ENCODE measurements around the gene AGBL1.

DNA sequence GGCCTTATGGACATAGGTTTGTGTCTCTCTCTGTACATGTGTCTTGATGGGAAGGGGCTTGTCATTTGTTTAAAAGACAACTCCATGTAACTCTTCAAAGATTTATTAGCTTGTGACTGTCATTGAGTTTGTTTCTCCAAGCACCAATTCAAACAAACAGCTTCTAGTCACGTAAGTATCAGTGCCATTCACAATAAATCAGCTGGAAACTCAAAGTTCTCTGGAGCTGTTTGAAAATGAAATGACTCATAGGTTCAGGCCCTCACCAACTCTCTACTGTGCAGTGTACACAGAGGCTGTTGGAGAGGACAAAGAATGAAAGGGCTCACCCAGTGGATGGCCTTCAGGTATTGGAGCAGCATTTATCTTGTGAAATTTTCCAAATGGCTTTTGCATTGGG lies 476.3 kb downstream of the AGBL1 start:
- TF ChIP-seq, protein P1, sequence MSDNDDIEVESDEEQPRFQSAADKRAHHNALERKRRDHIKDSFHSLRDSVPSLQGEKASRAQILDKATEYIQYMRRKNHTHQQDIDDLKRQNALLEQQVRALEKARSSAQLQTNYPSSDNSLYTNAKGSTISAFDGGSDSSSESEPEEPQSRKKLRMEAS (IDR thresholded peaks at IDR 0.05) = no peak
- TF ChIP-seq, protein P2, sequence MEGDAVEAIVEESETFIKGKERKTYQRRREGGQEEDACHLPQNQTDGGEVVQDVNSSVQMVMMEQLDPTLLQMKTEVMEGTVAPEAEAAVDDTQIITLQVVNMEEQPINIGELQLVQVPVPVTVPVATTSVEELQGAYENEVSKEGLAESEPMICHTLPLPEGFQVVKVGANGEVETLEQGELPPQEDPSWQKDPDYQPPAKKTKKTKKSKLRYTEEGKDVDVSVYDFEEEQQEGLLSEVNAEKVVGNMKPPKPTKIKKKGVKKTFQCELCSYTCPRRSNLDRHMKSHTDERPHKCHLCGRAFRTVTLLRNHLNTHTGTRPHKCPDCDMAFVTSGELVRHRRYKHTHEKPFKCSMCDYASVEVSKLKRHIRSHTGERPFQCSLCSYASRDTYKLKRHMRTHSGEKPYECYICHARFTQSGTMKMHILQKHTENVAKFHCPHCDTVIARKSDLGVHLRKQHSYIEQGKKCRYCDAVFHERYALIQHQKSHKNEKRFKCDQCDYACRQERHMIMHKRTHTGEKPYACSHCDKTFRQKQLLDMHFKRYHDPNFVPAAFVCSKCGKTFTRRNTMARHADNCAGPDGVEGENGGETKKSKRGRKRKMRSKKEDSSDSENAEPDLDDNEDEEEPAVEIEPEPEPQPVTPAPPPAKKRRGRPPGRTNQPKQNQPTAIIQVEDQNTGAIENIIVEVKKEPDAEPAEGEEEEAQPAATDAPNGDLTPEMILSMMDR (IDR thresholded peaks at IDR 0.05; ENCODE audit: low read depth, low read length, missing input control) = no peak
- TF ChIP-seq RAD21 (IDR thresholded peaks at IDR 0.05) (no peak), NR2F2 (IDR thresholded peaks at IDR 0.05) (no peak), RXRA (IDR thresholded peaks at IDR 0.05) (no peak), TAF1 (conservative IDR thresholded peaks at IDR 0.05) (no peak), YY1 (IDR thresholded peaks at IDR 0.05) (no peak), SP1 (IDR thresholded peaks at IDR 0.05) (no peak)
- TF ChIP-seq, protein P3, sequence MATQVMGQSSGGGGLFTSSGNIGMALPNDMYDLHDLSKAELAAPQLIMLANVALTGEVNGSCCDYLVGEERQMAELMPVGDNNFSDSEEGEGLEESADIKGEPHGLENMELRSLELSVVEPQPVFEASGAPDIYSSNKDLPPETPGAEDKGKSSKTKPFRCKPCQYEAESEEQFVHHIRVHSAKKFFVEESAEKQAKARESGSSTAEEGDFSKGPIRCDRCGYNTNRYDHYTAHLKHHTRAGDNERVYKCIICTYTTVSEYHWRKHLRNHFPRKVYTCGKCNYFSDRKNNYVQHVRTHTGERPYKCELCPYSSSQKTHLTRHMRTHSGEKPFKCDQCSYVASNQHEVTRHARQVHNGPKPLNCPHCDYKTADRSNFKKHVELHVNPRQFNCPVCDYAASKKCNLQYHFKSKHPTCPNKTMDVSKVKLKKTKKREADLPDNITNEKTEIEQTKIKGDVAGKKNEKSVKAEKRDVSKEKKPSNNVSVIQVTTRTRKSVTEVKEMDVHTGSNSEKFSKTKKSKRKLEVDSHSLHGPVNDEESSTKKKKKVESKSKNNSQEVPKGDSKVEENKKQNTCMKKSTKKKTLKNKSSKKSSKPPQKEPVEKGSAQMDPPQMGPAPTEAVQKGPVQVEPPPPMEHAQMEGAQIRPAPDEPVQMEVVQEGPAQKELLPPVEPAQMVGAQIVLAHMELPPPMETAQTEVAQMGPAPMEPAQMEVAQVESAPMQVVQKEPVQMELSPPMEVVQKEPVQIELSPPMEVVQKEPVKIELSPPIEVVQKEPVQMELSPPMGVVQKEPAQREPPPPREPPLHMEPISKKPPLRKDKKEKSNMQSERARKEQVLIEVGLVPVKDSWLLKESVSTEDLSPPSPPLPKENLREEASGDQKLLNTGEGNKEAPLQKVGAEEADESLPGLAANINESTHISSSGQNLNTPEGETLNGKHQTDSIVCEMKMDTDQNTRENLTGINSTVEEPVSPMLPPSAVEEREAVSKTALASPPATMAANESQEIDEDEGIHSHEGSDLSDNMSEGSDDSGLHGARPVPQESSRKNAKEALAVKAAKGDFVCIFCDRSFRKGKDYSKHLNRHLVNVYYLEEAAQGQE (IDR thresholded peaks at IDR 0.05) = no peak
- TF ChIP-seq, protein P4, sequence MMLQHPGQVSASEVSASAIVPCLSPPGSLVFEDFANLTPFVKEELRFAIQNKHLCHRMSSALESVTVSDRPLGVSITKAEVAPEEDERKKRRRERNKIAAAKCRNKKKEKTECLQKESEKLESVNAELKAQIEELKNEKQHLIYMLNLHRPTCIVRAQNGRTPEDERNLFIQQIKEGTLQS (IDR thresholded peaks at IDR 0.05) = no peak
